Lower leg skin (tissue), 3 donors: ENCODE measurements around the gene ALG1L2.
"Not testable (repeated sequence)": the region's sequence is repeated elsewhere in the genome, so short reads cannot be mapped to it uniquely, and the experiment has no call there.

ENCODE experiments used
- CTCF ChIP-seq, 3 donors: fragments of 450-650 bp; IDR thresholded peaks; one replicate each; pipeline ENCODE4 v1.5.1; 2016; ENCODE audit warnings: antibody characterized with exemption in 3 of 3, mild to moderate bottlenecking in 3 of 3, moderate library complexity in 2 of 3
- POLR2A ChIP-seq, 2 donors: fragments of 450-650 bp; IDR thresholded peaks; one replicate each; pipeline ENCODE4 v1.6.1; 2016 to 2017; ENCODE audit warnings: antibody characterized with exemption in 2 of 2, mild to moderate bottlenecking in 1 of 2, moderate library complexity in 1 of 2

GRCh38 chr3:130122891-130123775, 41.5 kb downstream of the ALG1L2 start:
- not testable (repeated sequence) for TF ChIP-seq POLR2A, CTCF (IDR thresholded peaks at IDR 0.05)
